B cell (primary cell): ENCODE results near the gene ARL5A.

Source experiments
- EZH2 ChIP-seq: IDR thresholded peaks from 2 replicates; pipeline ENCODE4 v1.6.1; 2012; ENCODE audit warnings: borderline replicate concordance, low read depth, mild to moderate bottlenecking, moderate library complexity, low read length; ENCODE audit not compliant: insufficient read depth, poor library complexity, severe bottlenecking
- TF ChIP-seq, protein P1 (sequence below): fragments of 200-600 bp; IDR thresholded peaks from one replicate; pipeline ENCODE4 v1.8.0; 2022; ENCODE audit warnings: antibody characterized with exemption, mild to moderate bottlenecking

DNA sequence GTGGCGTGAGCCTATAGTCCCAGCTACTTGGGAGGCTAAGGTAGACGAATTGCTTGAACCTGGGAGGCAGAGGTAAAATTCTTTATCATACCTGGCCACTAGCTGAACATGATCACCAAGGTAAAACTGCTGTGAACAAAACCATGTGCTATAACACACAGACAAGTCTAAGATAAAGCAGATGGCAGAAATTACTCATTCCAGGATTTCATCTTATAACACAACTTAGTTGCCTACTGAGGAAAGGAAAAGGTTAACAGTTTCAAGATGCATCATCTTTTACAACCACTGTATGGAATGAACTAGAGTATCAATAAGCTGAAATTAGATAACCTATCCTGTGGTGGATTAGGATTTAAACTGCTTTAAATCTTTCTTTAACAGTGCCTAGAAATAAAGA, 8.3 kb downstream of the ARL5A start:
- TF ChIP-seq, protein P1, sequence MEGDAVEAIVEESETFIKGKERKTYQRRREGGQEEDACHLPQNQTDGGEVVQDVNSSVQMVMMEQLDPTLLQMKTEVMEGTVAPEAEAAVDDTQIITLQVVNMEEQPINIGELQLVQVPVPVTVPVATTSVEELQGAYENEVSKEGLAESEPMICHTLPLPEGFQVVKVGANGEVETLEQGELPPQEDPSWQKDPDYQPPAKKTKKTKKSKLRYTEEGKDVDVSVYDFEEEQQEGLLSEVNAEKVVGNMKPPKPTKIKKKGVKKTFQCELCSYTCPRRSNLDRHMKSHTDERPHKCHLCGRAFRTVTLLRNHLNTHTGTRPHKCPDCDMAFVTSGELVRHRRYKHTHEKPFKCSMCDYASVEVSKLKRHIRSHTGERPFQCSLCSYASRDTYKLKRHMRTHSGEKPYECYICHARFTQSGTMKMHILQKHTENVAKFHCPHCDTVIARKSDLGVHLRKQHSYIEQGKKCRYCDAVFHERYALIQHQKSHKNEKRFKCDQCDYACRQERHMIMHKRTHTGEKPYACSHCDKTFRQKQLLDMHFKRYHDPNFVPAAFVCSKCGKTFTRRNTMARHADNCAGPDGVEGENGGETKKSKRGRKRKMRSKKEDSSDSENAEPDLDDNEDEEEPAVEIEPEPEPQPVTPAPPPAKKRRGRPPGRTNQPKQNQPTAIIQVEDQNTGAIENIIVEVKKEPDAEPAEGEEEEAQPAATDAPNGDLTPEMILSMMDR = no peak
- no peak for TF ChIP-seq EZH2
